ENCODE measurements around the gene PRMT3. TPM values are rescaled to one million over a fixed set of nuclear protein-coding genes. Genes with fewer than 3 reads are reported as not detected.

PRMT3 gene
- total and polyA plus RNA-seq, 2 donors (not counting 3 experiments of a cell fraction or from before 2014, with no cell fraction given): 6.2 to 13.3 TPM

GRCh38 chr11:20452585-20452984 is 65.1 kb downstream of the PRMT3 start:
- CTCF ChIA-PET: interaction anchor here (2.1 kb wide), 1 partner anchor 9 kb away, joined by 6 read pairs; no protein-coding TSS in a partner anchor
- dilution Hi-C loops (cut with MboI; ENCODE audit: extremely low pct_ligation_motif_present, low sequenced_read_pairs): no loop called here

More at GRCh38 chr11:20452585-20452984, 65.1 kb downstream of the PRMT3 start:
- H3K9me1 ChIP-seq (replicated peaks; ENCODE audit: control insufficient read depth, extremely low read depth, insufficient read depth, low read length): no peaks in the 10 kb centered on the region
- FAIRE-seq (no peak), DNase-seq (ENCODE audit: low read depth, low spot score) (no peak)
- no peak for TF ChIP-seq POLR2AphosphoS5 (IDR thresholded peaks at IDR 0.05; ENCODE audit: insufficient read depth, low read depth, low read length)
- no peak for TF ChIP-seq EZH2 (IDR thresholded peaks at IDR 0.05; ENCODE audit: borderline replicate concordance, low read depth, low read length, severe bottlenecking)
- no peak for TF ChIP-seq JUN (IDR thresholded peaks at IDR 0.05; ENCODE audit: borderline replicate concordance, insufficient read depth, insufficient read length, low read depth)
- no peak for TF ChIP-seq MYC (IDR thresholded peaks at IDR 0.05; ENCODE audit: low read depth, low read length)
- no peak for TF ChIP-seq FOS (IDR thresholded peaks at IDR 0.05; ENCODE audit: borderline replicate concordance, insufficient read depth, low read length)
- TF ChIP-seq CTCF (IDR thresholded peaks at IDR 0.05; ENCODE audit: extremely low read depth in 1 of 2, insufficient read depth in 1 of 2, low read depth in 1 of 2, low read length in 2 of 2): no peak
- no peak for TF ChIP-seq GATA2 (IDR thresholded peaks at IDR 0.05; ENCODE audit: insufficient read depth, insufficient read length, low read depth, low read length)
- TF ChIP-seq POLR2A (IDR thresholded peaks at IDR 0.05; ENCODE audit: low read depth, low read length): no peak
- TF ChIP-seq, protein P1, sequence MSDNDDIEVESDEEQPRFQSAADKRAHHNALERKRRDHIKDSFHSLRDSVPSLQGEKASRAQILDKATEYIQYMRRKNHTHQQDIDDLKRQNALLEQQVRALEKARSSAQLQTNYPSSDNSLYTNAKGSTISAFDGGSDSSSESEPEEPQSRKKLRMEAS (IDR thresholded peaks at IDR 0.05; ENCODE audit: insufficient read depth, insufficient read length): no peak
- POLR2A ChIA-PET: no interaction called here
- no peaks in the 10 kb centered on the region for H3K36me3 ChIP-seq (ENCODE audit: control insufficient read depth in 2 of 2, extremely low read depth in 1 of 2, insufficient read depth in 2 of 2, low read length in 2 of 2)
- H4K20me1 ChIP-seq (replicated peaks; ENCODE audit: control insufficient read depth, extremely low read depth, insufficient read depth, low read length): no peaks in the 10 kb centered on the region
- H3K27ac ChIP-seq (ENCODE audit: insufficient read depth, low read depth, low read length): no peak overlapping the region
- no peak overlapping the region for H2AFZ ChIP-seq (ENCODE audit: low read depth, low read length)
- H3K4me3 ChIP-seq (replicated peaks in 1 of 3; ENCODE audit: insufficient read depth in 1 of 3, low read depth in 1 of 3, low read length in 3 of 3): no peak overlapping the region
- H3K9ac ChIP-seq (replicated peaks; ENCODE audit: extremely low read depth, insufficient read depth, low read length): no peak overlapping the region
- intact Hi-C loops (cut with micrococcal nuclease): no loop called here
- no peaks in the 10 kb centered on the region for H3K9me3 ChIP-seq (replicated peaks; ENCODE audit: control insufficient read depth, insufficient read depth, low read length)
- H3K79me2 ChIP-seq (ENCODE audit: control insufficient read depth, insufficient read depth, low read length): no peaks in the 10 kb centered on the region
- BruUV-seq (replicated peaks): no TSS peak
- H3K4me1 ChIP-seq (ENCODE audit: control insufficient read depth, extremely low read depth, insufficient read depth, low read length): no peaks in the 10 kb centered on the region
- no peaks in the 10 kb centered on the region for H3K27me3 ChIP-seq (ENCODE audit: control insufficient read depth in 2 of 2, insufficient read depth in 2 of 2, low read length in 2 of 2)
- H3K4me2 ChIP-seq (ENCODE audit: insufficient read depth, low read length): no peak overlapping the region
